Measurements from ENCODE around the gene SDK2.

DNA sequence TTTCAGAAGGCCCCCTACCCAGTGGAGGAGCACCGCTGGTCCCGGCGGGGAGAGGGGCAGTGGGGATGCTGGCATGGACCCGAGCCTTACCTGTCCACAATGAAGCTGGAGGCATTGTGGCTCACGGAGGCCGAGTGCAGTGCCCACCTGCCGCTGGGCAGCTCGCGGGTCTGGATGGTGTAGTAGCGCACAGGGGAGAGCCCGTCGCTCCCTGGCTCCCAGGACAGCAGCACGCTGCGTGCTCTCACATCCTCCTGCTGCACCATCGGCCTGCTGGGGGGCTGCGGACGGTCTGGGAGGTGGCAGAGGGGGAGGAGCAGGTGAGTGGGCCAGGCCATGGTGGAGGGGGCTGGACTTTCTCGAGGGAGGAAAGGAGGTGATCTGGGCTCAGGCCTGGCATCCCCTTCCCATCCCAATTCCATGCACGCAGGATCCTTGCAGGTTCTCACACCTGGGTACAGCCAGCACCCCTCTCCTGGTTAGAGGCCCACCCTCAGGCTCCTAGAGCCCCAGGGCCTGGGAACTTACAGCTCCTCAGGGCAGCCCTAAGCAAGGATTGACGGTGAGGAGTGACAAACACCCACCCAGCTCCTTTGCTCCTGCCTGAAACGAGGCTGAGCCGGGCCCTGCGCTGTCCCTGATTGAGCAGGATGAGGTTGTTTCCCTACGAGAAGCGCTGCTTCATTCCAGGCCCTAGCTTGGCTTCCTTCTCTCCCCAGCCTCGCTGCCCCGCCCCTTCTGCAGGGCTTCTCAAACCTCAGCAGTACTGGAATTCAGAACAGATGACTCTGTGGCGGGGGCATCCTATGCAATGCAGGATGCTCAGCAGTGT is 256.3 kb downstream of the SDK2 start:
- TF ChIP-seq, protein P1, sequence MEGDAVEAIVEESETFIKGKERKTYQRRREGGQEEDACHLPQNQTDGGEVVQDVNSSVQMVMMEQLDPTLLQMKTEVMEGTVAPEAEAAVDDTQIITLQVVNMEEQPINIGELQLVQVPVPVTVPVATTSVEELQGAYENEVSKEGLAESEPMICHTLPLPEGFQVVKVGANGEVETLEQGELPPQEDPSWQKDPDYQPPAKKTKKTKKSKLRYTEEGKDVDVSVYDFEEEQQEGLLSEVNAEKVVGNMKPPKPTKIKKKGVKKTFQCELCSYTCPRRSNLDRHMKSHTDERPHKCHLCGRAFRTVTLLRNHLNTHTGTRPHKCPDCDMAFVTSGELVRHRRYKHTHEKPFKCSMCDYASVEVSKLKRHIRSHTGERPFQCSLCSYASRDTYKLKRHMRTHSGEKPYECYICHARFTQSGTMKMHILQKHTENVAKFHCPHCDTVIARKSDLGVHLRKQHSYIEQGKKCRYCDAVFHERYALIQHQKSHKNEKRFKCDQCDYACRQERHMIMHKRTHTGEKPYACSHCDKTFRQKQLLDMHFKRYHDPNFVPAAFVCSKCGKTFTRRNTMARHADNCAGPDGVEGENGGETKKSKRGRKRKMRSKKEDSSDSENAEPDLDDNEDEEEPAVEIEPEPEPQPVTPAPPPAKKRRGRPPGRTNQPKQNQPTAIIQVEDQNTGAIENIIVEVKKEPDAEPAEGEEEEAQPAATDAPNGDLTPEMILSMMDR (IDR thresholded peaks at IDR 0.05): no peak
- TF ChIP-seq POLR2A (IDR thresholded peaks at IDR 0.05): no peak

All from Peyer's patch (tissue), 4 donors.